Skin of body (tissue), 2 donors: ENCODE results near the gene FKBP9. TPM values are rescaled to one million over a fixed set of nuclear protein-coding genes. Genes with fewer than 3 reads are reported as not detected.
"Not testable (repeated sequence)": the region's sequence is repeated elsewhere in the genome, so short reads cannot be mapped to it uniquely, and the experiment has no call there.

Experiments
- DNase-seq: peaks from one replicate; lab custom pipeline; 2025; lab: John Stamatoyannopoulos, UW
- total RNA-seq: library from RNA; depleted of rRNA; stranded (reverse); fragments of >200 nt; gene quantifications from one replicate; pipeline ENCODE4 v1.2.3, GENCODE V29; 2014

Gene FKBP9, protein sequence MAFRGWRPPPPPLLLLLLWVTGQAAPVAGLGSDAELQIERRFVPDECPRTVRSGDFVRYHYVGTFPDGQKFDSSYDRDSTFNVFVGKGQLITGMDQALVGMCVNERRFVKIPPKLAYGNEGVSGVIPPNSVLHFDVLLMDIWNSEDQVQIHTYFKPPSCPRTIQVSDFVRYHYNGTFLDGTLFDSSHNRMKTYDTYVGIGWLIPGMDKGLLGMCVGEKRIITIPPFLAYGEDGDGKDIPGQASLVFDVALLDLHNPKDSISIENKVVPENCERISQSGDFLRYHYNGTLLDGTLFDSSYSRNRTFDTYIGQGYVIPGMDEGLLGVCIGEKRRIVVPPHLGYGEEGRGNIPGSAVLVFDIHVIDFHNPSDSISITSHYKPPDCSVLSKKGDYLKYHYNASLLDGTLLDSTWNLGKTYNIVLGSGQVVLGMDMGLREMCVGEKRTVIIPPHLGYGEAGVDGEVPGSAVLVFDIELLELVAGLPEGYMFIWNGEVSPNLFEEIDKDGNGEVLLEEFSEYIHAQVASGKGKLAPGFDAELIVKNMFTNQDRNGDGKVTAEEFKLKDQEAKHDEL
- 194 TPM for total RNA-seq

DNA sequence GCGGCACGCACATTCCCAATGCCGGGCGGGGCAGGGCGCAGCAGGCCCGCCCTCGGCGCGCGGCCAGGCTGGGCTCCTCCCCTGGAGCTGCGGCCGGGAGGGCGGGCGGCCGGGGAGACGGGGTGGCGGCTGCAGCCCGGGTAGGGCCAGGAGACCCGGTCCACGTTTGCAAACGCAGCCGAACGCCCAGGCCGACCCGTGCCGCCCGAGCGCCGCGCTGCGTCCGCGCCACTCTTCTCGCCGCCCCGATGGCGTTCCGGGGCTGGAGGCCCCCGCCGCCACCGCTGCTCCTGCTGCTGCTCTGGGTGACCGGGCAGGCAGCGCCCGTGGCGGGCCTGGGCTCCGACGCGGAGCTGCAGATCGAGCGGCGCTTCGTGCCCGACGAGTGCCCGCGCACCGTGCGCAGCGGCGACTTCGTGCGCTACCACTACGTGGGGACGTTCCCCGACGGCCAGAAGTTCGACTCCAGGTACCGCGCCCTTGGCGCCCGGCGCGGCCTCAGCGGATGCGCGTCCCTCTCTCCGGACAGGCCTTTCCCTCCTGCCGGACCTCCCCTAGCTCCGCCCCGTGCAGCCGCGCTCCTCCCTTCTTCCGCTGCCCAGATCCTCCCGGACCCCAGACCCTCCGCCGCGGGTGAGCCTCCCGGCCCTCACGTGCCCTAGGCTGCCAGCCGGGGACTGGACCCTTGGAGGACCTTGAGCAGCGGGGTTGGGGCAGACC lies at the start of gene FKBP9:
Gene FKBP9, plus strand, starts transcription at position 115 of the 720 bp plus-strand sequence. Its CDS starts 134 bp downstream, at position 249.
- peak; percentile 81 for DNase-seq

- DNase-seq, result no peak
Observed at GRCh38 chr7:32910195-32910594, 47.0 kb upstream of the FKBP9 start.

- DNase-seq, result no peak
Observed at GRCh38 chr7:32914184-32914583, 43.1 kb upstream of the FKBP9 start.

DNA sequence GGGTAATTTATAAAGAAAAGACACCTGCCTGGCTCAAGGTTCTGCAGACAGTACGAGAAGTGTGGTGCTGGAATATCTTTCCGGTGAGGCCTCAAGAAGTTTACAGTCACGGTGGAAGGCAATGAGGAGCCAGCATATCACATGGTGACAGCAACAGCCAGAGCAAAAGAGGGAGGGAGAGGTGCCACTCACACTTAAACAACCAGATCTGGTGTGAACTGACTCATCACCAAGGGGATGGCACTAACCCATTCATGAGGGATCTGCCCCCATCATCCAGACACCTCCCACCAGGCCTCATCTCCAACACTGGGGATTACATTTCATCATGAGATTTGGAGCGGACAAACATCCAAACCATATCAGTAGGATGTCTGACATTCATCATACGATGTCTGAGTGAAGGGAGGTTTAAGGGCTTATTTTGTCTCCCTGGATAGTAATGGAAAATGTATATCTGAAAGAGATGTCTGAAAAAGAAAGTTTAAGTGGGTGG lies 42.2 kb upstream of the FKBP9 start:
- DNase-seq, result no peak

DNA sequence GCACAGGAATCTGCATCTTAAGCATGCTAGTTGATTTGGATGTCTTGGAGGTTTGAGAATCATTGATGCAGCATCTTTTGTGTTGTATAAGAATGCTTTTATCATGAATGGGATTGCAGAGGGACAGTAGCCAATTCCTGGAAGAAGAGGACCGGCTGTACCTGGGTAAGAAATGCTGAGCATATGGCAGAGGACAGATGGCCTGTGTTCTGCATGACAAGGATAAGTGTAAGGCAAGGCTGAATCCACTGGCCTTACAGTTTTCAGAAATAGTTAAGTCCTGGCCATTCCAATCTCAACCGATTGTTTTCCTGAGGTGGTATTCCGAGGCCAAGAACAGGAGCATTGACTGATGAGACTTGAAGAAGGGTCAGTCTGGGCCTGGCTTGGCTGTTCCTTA lies 41.2 kb upstream of the FKBP9 start:
- DNase-seq, result no peak

GRCh38 chr7:32916994-32917393 lies 40.2 kb upstream of the FKBP9 start:
- DNase-seq, result not testable (repeated sequence)

DNA sequence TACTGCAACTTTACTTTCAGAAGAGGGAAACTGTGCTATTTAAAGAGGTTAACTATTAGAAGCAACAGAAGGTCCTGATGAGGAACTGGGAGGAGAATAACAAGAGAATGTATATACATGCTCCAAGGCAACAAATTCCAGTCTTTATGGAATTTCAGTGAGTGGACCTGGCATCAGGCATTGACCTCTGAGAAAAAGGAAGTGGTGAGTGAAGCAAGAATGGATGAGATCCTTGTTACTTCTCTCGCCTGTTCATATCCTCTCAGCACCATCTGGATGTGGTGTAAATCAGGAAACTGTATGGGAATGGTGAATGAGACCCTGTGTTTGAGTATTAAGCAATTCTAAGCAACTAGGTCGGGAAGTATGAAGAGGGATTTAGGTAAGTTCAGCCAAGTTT lies 35.3 kb upstream of the FKBP9 start:
- DNase-seq, result no peak

DNA sequence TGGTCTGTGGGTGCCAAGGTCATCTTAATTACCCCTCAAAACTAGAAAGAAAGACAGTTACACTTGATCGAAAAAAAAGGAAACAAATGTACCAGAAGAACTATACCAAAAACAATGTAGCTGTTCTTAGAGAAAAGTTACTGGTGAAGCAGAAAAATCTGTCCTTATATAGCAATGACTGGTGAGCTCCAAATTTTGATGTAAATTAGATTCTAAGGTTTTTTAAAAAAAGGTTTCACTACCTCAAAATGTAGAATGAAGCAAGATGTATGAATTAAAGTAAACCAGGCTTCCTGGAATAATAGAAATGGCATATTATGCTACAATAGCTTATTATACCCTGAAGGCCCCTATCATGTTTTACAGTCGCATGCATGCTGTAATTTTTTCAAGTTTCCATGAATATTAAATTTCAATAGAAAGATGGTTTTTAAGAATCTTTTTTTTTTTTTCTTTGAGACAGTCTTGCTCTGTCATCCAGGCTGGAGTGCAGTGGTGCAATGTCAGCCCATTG lies 28.4 kb upstream of the FKBP9 start:
- no peak for DNase-seq

- no peak for DNase-seq
Observed at GRCh38 chr7:32929430-32930143, 27.7 kb upstream of the FKBP9 start.

DNA sequence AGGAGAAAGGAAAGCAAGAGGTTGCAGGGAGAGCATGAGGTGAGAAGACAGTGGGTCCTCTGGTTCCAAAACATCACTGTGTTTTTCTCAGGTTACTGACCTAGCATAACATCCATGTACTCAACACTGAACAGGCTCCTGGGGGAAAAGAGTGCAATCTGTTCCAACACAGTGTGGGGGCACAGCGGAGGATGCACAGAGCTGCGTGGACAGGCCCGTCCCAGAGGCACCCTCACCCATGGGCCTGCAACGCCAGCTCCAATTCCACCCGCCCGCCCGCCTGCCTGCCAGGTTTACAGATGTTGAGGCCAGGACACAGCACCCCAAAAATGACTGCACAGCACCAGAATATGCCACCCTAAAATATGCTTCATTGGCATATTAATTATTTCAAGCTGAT lies 26.9 kb upstream of the FKBP9 start:
- DNase-seq, result no peak

DNA sequence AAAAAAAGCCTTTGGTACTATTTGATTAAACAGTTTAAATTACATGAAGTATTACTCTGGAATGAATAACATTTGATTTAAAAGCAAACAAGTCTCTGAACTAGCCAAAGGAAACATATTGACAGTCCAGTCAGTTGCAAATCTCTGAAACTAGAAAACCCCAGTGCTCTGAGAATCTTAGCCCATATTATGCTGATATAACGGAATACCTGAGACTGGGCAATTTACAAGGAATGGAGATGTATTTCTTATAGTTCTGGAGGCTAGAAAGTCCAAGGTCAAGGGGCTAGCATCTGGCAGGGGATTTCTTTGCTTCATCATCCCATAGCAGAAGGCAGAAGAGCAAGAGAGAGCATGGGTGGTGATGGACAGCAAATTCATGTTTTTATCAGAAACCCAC lies 21.7 kb upstream of the FKBP9 start:
- DNase-seq, result no peak

DNA sequence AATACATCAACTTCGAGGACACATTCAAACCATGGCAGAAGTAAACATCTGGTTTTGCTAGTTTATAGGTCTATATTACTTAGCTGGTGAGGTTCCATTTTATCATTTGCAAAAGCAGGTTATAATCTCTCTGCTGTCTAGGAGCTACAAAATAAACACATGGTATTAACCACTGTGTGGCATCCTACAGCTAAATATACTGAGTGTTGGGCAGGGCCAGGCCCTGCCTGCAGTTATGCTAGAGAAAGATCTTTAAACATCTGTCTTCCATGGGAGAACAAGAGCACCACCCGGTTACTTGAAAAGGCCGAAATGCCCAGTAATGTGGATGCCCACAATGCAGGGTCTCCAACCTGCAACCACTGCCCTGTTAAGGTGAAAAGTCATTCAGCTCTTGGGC lies 20.6 kb upstream of the FKBP9 start:
- no peak for DNase-seq

DNA sequence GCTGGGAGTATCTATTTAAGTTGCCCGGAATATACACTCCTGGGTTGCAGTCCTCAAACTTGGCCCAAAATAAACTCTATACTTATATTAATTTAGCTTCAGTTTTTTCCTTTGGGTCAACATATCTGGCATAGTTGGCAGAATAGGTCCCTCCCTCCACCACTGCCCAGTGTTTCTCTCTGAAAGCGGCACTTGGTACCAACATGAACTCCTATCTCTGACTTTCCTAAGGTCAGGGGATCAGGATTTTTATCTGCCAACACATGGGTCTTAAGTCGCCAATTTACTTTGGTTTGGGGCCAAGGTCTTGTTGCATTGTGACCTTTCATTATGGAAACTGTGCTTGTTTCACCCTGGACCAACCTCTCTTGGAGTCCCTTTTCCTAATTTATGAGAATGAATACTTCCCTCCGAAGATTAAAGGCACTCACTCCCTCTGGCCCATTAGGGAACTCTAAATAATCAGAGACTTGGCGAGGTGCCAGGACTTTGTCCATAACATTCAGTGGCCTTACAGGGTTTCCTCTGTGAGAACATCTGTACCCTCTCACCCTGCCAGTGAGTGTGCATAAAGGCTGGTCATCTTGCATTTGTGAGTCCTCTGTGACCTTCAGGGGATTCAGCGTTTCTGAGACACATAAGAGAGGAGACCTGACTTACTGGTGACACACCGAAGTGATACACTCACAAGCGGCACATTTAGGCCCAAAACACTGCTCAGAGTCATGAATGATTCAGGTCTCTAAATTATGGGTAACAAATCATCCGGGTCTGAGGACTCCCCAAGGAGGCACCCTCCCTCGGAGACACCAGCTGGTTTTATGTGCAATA lies 19.7 kb upstream of the FKBP9 start:
- DNase-seq, result no peak

- DNase-seq, result no peak
Observed at GRCh38 chr7:32941181-32941580, 16.1 kb upstream of the FKBP9 start.

- no peak for DNase-seq
Observed at GRCh38 chr7:32941681-32942414, 15.4 kb upstream of the FKBP9 start.

DNA sequence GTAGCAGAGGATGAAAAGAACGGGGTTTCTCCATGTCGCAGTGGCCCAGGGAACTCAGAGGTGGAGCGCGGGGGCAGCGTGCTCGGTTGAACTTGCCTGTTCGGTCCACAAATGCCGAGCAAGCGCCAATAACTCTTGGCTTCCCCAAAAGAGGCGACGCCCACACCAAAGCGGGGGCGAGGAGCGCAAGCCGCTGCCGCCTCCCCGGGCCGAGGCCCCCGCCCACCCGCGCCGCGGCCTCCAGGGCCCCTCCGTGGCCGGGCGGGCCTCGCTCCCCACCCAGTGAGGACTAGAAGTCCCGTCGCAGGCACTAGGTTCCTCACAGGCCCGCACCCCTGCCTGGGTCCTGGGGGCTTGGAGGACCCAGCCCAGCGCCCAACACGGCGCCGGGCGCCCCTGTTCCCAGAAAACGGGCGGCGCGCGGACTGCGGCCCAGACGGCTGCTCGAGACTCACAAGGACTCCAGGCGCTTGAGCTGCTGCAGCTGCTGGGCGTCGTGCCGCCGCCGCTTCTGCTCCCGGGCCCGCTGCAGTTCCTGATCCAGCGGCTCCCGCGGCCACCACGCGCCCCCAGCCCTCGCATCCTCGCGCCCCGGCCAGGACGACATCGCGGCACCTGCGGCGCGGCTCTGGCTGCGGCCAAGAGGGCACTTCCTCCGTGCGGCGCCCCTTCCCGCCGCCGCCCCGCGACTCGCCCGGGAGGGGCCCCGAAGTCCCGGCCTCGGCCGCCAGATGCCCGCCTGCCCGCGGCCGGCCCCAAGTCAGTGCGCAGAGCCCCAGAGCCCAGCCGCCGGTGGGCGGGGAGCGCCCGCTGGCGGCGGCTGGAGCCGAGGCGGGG lies 14.6 kb upstream of the FKBP9 start:
- DNase-seq, result peak; percentile 60

GRCh38 chr7:32943252-32944030 lies 13.8 kb upstream of the FKBP9 start:
- DNase-seq, result peak; percentile 50

- DNase-seq, result no peak
Observed at GRCh38 chr7:32947420-32947983, 9.7 kb upstream of the FKBP9 start.
